Transverse colon (tissue), 4 donors: ENCODE data around the gene SPATA6.

Experiments
- POLR2A ChIP-seq: fragments of 450-650 bp; IDR thresholded peaks from one replicate; pipeline ENCODE4 v1.6.1; 2016; ENCODE audit warnings: antibody characterized with exemption, mild to moderate bottlenecking, moderate library complexity
- POLR2AphosphoS5 ChIP-seq, 3 donors: sonication (generic); formaldehyde crosslinking; IDR thresholded peaks; one replicate each; pipeline ENCODE4 v1.6.1; 2016; ENCODE audit warnings: antibody characterized with exemption in 3 of 3
- TF ChIP-seq, protein P1 (sequence below), 5 experiments: fragments of 200-600 bp in 3 of 5; fragments of 450-650 bp in 2 of 5; sonication (generic) in 3 of 5; IDR thresholded peaks; 1 replicate in 2 of 5; 2 replicates in 3 of 5; pipeline ENCODE4 v1.5.1; 2016 to 2017; ENCODE audit warnings: antibody characterized with exemption in 5 of 5, inconsistent platforms in 3 of 5, mild to moderate bottlenecking in 2 of 5, moderate library complexity in 1 of 5

DNA sequence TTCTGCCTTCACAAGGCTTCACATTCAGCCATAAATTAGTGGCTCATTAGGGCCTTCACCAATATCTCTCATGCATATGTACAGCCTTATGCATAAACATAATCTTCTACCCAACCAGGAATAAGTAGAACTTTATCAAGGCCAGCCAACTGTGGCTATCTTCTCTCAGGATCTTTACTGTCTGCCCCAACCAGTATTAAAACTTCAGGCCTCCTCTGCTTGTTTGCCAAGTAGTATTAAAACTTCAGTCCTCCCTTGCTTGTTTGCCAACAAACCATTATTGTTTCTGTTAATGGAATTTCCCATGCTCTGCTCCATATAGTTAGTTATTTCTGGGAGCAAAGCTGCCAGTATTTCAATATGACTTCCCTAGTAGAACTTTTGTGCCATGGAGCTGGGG lies 169.4 kb downstream of the SPATA6 start:
- TF ChIP-seq POLR2A (no peak), POLR2AphosphoS5 (IDR thresholded peaks at IDR 0.05) (no peak)
- TF ChIP-seq, protein P1, sequence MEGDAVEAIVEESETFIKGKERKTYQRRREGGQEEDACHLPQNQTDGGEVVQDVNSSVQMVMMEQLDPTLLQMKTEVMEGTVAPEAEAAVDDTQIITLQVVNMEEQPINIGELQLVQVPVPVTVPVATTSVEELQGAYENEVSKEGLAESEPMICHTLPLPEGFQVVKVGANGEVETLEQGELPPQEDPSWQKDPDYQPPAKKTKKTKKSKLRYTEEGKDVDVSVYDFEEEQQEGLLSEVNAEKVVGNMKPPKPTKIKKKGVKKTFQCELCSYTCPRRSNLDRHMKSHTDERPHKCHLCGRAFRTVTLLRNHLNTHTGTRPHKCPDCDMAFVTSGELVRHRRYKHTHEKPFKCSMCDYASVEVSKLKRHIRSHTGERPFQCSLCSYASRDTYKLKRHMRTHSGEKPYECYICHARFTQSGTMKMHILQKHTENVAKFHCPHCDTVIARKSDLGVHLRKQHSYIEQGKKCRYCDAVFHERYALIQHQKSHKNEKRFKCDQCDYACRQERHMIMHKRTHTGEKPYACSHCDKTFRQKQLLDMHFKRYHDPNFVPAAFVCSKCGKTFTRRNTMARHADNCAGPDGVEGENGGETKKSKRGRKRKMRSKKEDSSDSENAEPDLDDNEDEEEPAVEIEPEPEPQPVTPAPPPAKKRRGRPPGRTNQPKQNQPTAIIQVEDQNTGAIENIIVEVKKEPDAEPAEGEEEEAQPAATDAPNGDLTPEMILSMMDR (IDR thresholded peaks at IDR 0.05) = no peak
